ENCODE data around the gene FLT1.

Gene FLT1

DNA sequence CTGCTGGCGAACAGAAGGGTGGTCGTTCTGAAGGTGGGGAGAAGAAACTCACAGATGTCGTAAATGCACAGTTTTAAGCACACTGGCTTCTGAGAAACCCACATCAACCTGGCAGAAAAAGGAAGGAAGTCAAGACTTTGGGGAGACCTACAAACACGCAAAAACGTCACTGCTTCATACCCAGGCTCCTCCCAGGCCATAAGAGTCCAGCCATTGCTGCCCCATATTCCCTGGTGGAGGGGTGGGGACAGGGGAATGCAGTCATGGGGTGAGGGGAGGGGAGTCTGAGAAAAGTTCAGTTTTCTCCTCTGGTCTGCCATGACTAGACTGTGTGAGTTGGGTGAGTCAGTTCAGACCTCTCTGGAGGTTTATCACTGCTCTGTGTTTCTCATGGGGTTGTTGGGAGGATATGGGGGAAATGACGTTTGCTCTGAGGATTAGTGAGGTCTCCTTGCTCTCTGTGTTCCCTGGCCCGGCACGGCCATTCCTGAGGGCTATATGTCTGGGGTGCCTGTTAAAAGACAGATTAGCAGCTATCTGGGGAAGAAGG lies 139.0 kb downstream of the FLT1 start:
- no peak for DNase-seq (ENCODE audit: low read depth in 1 of 2, low spot score in 1 of 2)
- Histone ChIP-seq H3K4me3 (replicated peaks; ENCODE audit: insufficient read depth, low read length) (no peak overlapping the region), H3K27me3 (ENCODE audit: insufficient read depth, poor library complexity, severe bottlenecking) (peaks cover 32% of the 10 kb centered on the region), H3K27ac (replicated peaks) (no peak overlapping the region)
- no peak for TF ChIP-seq POLR2AphosphoS5 (IDR thresholded peaks at IDR 0.05; ENCODE audit: low read depth)
- peak; percentile 46; the same call in 1 of the 2 replicates for TF ChIP-seq SPI1 (IDR thresholded peaks at IDR 0.05; ENCODE audit: borderline replicate concordance, low read depth)

DNA sequence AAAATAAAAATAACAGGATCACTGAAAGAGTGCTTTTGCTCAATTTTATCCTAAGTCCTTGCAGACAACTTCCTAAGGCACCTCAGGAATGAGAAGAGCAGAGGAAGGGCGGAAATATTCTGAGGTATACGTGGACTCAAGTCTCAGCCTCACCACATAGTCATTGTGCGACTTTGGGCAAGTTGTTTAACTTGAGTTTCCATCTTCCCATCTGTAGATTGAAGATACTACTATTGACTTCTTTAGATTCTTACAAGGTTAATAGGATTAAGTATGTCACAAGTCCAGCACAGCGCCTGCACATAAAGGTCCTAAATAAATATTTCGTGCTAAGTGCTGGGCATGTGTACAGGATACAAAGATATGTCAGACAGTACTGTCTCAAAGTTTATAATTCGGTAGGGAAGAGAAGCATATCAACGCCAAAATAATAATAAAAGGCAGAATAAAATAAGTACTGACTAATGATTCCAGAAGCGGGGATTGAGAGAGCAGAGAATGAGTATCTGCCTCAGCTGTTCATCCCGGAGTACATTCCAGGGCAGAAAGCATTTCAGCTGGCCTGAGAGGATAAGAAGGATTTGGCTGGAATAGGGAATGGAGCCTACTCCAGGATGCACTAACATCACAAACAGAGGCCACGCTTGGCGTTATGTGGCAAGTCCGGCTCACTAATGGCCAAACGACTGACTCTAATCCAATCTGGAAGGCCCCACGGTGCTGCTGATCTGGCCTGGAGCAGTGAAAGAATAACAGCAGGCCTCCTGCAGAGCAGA lies 139.7 kb downstream of the FLT1 start:
- no peak overlapping the region for H3K4me3 ChIP-seq (replicated peaks; ENCODE audit: insufficient read depth, low read length)
- no peak for TF ChIP-seq SPI1 (IDR thresholded peaks at IDR 0.05; ENCODE audit: borderline replicate concordance, low read depth)
- no peak for TF ChIP-seq GABPA (IDR thresholded peaks at IDR 0.05; ENCODE audit: low read depth)
- TF ChIP-seq, protein P1, sequence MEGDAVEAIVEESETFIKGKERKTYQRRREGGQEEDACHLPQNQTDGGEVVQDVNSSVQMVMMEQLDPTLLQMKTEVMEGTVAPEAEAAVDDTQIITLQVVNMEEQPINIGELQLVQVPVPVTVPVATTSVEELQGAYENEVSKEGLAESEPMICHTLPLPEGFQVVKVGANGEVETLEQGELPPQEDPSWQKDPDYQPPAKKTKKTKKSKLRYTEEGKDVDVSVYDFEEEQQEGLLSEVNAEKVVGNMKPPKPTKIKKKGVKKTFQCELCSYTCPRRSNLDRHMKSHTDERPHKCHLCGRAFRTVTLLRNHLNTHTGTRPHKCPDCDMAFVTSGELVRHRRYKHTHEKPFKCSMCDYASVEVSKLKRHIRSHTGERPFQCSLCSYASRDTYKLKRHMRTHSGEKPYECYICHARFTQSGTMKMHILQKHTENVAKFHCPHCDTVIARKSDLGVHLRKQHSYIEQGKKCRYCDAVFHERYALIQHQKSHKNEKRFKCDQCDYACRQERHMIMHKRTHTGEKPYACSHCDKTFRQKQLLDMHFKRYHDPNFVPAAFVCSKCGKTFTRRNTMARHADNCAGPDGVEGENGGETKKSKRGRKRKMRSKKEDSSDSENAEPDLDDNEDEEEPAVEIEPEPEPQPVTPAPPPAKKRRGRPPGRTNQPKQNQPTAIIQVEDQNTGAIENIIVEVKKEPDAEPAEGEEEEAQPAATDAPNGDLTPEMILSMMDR (IDR thresholded peaks at IDR 0.05; ENCODE audit: insufficient read depth, low read length): no peak
- no peak for TF ChIP-seq POLR2AphosphoS5 (IDR thresholded peaks at IDR 0.05; ENCODE audit: low read depth)
- TF ChIP-seq, protein P2, sequence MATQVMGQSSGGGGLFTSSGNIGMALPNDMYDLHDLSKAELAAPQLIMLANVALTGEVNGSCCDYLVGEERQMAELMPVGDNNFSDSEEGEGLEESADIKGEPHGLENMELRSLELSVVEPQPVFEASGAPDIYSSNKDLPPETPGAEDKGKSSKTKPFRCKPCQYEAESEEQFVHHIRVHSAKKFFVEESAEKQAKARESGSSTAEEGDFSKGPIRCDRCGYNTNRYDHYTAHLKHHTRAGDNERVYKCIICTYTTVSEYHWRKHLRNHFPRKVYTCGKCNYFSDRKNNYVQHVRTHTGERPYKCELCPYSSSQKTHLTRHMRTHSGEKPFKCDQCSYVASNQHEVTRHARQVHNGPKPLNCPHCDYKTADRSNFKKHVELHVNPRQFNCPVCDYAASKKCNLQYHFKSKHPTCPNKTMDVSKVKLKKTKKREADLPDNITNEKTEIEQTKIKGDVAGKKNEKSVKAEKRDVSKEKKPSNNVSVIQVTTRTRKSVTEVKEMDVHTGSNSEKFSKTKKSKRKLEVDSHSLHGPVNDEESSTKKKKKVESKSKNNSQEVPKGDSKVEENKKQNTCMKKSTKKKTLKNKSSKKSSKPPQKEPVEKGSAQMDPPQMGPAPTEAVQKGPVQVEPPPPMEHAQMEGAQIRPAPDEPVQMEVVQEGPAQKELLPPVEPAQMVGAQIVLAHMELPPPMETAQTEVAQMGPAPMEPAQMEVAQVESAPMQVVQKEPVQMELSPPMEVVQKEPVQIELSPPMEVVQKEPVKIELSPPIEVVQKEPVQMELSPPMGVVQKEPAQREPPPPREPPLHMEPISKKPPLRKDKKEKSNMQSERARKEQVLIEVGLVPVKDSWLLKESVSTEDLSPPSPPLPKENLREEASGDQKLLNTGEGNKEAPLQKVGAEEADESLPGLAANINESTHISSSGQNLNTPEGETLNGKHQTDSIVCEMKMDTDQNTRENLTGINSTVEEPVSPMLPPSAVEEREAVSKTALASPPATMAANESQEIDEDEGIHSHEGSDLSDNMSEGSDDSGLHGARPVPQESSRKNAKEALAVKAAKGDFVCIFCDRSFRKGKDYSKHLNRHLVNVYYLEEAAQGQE (IDR thresholded peaks at IDR 0.05; ENCODE audit: insufficient replicate concordance, low read depth): no peak
- no peak for DNase-seq (ENCODE audit: low read depth in 1 of 2, low spot score in 1 of 2)
- peaks cover 35% of the 10 kb centered on the region for H3K27me3 ChIP-seq (ENCODE audit: insufficient read depth, poor library complexity, severe bottlenecking)
- H3K27ac ChIP-seq (replicated peaks): no peak overlapping the region

DNA sequence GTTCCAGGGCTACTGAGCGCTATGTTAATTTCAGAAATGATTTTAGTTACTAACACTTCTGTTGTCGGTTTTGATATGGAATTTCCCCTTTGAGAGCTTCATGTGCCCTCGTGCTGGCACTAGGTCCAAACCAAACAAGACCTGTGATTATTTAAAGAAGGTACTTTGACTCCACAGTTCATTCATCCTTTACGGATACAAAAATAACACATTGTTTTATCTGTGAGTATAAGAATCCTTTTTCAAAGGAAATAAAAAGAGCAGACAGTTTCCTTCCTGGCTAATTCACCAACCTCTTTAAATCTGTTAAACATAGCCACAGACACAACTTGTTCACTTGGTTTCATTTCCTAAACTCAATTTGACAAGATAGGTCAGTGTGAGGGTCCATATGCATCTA lies 141.2 kb downstream of the FLT1 start:
- H3K27me3 ChIP-seq (ENCODE audit: insufficient read depth, poor library complexity, severe bottlenecking): peaks cover 46% of the 10 kb centered on the region
- H3K27ac ChIP-seq (replicated peaks): no peak overlapping the region
- TF ChIP-seq, protein P1 (IDR thresholded peaks at IDR 0.05; ENCODE audit: insufficient read depth, low read length): no peak
- DNase-seq (ENCODE audit: low read depth in 1 of 2, low spot score in 1 of 2): no peak
- no peak overlapping the region for H3K4me3 ChIP-seq (replicated peaks; ENCODE audit: insufficient read depth, low read length)

DNA sequence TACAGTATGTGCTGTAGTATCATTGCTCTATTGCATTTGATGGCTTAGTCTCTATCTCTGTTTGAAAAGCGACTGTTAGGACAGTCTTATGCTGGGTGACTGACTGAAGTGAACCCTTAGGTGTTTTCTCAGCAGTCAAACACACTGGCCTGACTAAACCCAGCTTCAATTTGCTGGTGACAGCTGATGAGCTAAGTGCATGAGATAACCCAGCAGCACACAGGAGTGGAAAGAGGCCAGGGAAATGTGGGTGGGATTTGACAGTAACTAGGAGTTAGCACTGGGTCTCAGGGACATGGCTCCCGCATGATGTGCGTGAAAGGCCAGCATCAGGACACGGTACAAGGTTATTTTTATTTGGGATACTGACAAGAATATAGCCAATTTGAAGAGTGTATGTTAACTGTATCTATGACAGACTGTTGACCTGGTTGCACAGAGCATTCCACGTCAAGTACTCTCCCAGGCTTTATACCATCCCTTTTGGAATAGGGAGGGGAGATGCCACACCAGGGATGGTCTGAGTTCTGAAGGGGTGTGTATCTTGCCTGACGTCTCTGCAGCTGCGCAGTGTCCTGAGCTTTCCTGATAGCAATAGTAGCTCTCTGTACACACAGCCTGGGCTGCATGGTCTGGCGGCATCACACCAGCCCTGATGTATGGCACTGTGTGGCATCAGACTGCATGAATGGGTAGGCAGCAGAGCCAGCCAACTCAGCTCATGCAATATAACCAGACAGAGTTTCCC lies 144.8 kb downstream of the FLT1 start:
- Histone ChIP-seq H3K4me3 (replicated peaks; ENCODE audit: insufficient read depth, low read length) (no peak overlapping the region), H3K27me3 (ENCODE audit: insufficient read depth, poor library complexity, severe bottlenecking) (peaks cover 56% of the 10 kb centered on the region), H3K27ac (replicated peaks) (no peak overlapping the region)
- no peak for DNase-seq (ENCODE audit: low read depth in 1 of 2, low spot score in 1 of 2)
- TF ChIP-seq, protein P1 (IDR thresholded peaks at IDR 0.05; ENCODE audit: insufficient read depth, low read length): no peak
- TF ChIP-seq POLR2AphosphoS5 (IDR thresholded peaks at IDR 0.05; ENCODE audit: low read depth) (no peak), SPI1 (IDR thresholded peaks at IDR 0.05; ENCODE audit: borderline replicate concordance, low read depth) (no peak), GABPA (IDR thresholded peaks at IDR 0.05; ENCODE audit: low read depth) (no peak)
- TF ChIP-seq, protein P2 (IDR thresholded peaks at IDR 0.05; ENCODE audit: insufficient replicate concordance, low read depth): no peak

Data from HL-60 (cell line).